K562 (cell line): ENCODE measurements around the gene TP73. TPM values are rescaled to one million over a fixed set of nuclear protein-coding genes. Genes with fewer than 3 reads are reported as not detected.

Experiments
- HNRNPK ChIP-seq: fragments of 200-400 bp; formaldehyde crosslinking; IDR thresholded peaks from one replicate; pipeline ENCODE4 v1.6.1; 2018; ENCODE audit warnings: mild to moderate bottlenecking, low read depth, low read length; ENCODE audit not compliant: poor library complexity, severe bottlenecking
- HOXB6 ChIP-seq: fragments of 250-450 bp; sonication (Bioruptor Pico); IDR thresholded peaks from 2 replicates; pipeline ENCODE4 v1.5.1; 2022; ENCODE audit warnings: mild to moderate bottlenecking, borderline replicate concordance
- MAFF ChIP-seq: IDR thresholded peaks from 2 replicates; pipeline ENCODE4 v1.6.1; 2012; ENCODE audit warnings: low read length, improper control_type of control experiment
- NFIC ChIP-seq: fragments of 450-650 bp; IDR thresholded peaks from 2 replicates; pipeline ENCODE4 v1.6.1; 2017; ENCODE audit warnings: mild to moderate bottlenecking, inconsistent platforms
- SIN3B ChIP-seq: fragments of 450-650 bp; IDR thresholded peaks from 2 replicates; pipeline ENCODE4 v1.6.1; 2017; ENCODE audit warnings: low read depth, mild to moderate bottlenecking, moderate library complexity
- SMAD3 ChIP-seq: fragments of 450-650 bp; formaldehyde crosslinking; conservative IDR thresholded peaks from 2 replicates; pipeline ENCODE4 v1.4.0; 2020; ENCODE audit warnings: mild to moderate bottlenecking
- ZNF589 ChIP-seq: fragments of 200-800 bp; sonication (Bioruptor generic); IDR thresholded peaks from 2 replicates; pipeline ENCODE4 v1.6.1; 2016; ENCODE audit warnings: low read depth, missing genetic modification characterization, missing compliant biosample characterization
- ZSCAN32 ChIP-seq: fragments of 450-650 bp; formaldehyde crosslinking; IDR thresholded peaks from 2 replicates; pipeline ENCODE4 v1.4.0; 2020; ENCODE audit warnings: mild to moderate bottlenecking, moderate library complexity
- polyA plus RNA-seq, 8 experiments: library from polyadenylated mRNA; depleted of rRNA in 4 of 8; stranded (reverse) in 5 of 8; unstranded in 3 of 8; fragments of >200 nt; fragmentation: Nextera tagmentation in 2 of 8; fragmentation: Illumina TruSeq in 1 of 8; extraction: Ambion mirVana in 2 of 8; extraction: Trizol in 1 of 8; gene quantifications; 2 replicates each; pipeline versions ENCODE4 v1.2.1 to v1.2.3, GENCODE V29; 2011 to 2014; ENCODE audit warnings: inconsistent platforms in 1 of 8, missing spikeins in 1 of 8
- total RNA-seq, 7 experiments: library from RNA; depleted of rRNA in 6 of 7; stranded (reverse); fragments of >200 nt in 6 of 7; fragmentation: Illumina TruSeq in 2 of 7; extraction: Trizol in 2 of 7; gene quantifications; 2 replicates each; pipeline versions ENCODE4 v1.2.1 to v1.2.3, GENCODE V29; 2011 to 2021; ENCODE audit warnings: low replicate concordance in 1 of 7
- TF ChIP-seq, protein P1 (sequence below), 2 experiments: fragments of 250-450 bp in 1 of 2; fragments of 450-650 bp in 1 of 2; sonication (Bioruptor Pico) in 1 of 2; IDR thresholded peaks; 2 replicates each; pipeline versions ENCODE4 v1.6.1 to v1.8.0; 2016 to 2021; ENCODE audit warnings: mild to moderate bottlenecking in 2 of 2, moderate library complexity in 2 of 2, missing compliant biosample characterization in 1 of 2, missing genetic modification characterization in 1 of 2
- TF ChIP-seq, protein P2 (sequence below): fragments of 250-450 bp; sonication (Bioruptor Pico); IDR thresholded peaks from 2 replicates; pipeline ENCODE4 v1.8.0; 2021; ENCODE audit warnings: moderate library complexity, mild to moderate bottlenecking, inconsistent platforms
- TF ChIP-seq, protein P3 (sequence below): sonication (generic); formaldehyde crosslinking; IDR thresholded peaks from 2 replicates; pipeline ENCODE4 v1.8.0; 2023; ENCODE audit warnings: mild to moderate bottlenecking, missing genetic modification reagents
- TF ChIP-seq, protein P4 (sequence below), 2 experiments: fragments of 450-650 bp; IDR thresholded peaks; 2 replicates each; pipeline ENCODE4 v1.6.1; 2016
- TF ChIP-seq, protein P5 (sequence below): fragments of 250-450 bp; sonication (Bioruptor Pico); IDR thresholded peaks from 2 replicates; pipeline ENCODE4 v1.5.0; 2022; ENCODE audit warnings: mild to moderate bottlenecking
- TF ChIP-seq, protein P6 (sequence below), 2 experiments: fragments of 200-800 bp in 1 of 2; sonication (Bioruptor generic) in 1 of 2; sonication (generic) in 1 of 2; formaldehyde crosslinking in 1 of 2; IDR thresholded peaks in 1 of 2; conservative IDR thresholded peaks in 1 of 2; 2 replicates each; pipeline versions ENCODE4 v1.5.0 to v1.6.1; 2016 to 2020; ENCODE audit warnings: missing compliant biosample characterization in 1 of 2, missing genetic modification characterization in 1 of 2, missing genetic modification reagents in 1 of 2
- TF ChIP-seq, protein P7 (sequence below): fragments of 450-650 bp; IDR thresholded peaks from 2 replicates; pipeline ENCODE4 v1.7.1; 2018; ENCODE audit warnings: mild to moderate bottlenecking, low read depth; ENCODE audit not compliant: partially characterized antibody

TP73 gene
- total and polyA plus RNA-seq, 9 of the 15 experiments (the other 6 are each of a cell fraction or from before 2014, with no cell fraction given) = 0.07 to 1.6 (median 0.40) TPM; not detected in 2

DNA sequence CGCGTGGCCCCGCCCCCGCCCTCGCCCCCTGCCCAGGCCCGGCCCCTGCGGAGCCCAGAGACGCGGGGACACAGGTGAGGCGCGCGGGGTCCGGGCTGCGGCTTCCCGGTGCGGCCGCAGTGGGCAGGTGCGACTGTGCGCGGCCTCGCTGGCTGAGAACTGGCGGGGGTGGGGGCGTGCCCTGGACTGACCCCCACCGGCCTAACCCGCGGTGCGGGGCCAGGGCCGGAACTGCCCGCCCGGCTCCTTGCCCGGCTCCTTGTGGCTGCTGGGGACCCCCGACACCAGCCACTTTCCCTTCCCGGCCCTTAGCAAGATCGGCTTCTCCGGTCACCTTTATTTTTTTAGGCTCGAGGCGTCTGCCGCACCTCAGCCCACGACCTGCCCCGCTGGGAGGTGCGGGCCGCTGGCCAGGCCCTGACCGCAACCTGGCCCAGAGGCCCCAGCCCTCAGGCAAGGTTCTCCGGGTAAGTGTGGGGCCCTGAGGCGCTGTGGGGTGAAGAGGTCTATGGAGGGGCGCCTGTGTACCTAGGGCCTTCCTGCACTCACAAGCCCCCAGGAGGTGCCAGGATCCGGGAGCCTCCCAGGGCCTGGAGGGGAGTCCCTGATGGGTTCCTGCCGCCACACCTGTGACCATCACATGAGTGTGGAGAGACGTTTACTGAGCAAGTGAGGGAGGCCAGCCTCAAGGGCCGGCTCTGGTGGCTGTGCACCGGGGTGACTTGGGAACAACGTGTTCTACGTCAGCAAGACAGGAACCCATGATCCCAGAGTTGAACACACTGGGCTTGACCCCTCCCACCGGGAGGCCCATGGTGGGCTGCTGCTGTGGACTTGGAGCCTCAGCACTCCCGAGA lies 120.6 kb downstream of the TP73 start, which contains the start of gene SMIM1 (continued):
- TF ChIP-seq, protein P1, sequence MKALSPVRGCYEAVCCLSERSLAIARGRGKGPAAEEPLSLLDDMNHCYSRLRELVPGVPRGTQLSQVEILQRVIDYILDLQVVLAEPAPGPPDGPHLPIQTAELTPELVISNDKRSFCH (CRISPR knock-in tag; IDR thresholded peaks at IDR 0.05) = no peak
- TF ChIP-seq, protein P1 (tag; IDR thresholded peaks at IDR 0.05) = peak; percentile 36; the same call in 1 of the 2 replicates
- TF ChIP-seq SIN3B (no peak), ZSCAN32 (no peak), MAFF (no peak), ZNF589 (CRISPR knock-in tag) (no peak), HOXB6 (CRISPR knock-in tag) (no peak), NFIC (0 out of 2 replicates have a peak, but pooled peaks have one; percentile 15), HNRNPK (no peak), SMAD3 (CRISPR knock-in tag) (0 out of 2 replicates have a peak, but pooled peaks have one; percentile 13)
- TF ChIP-seq, protein P2, sequence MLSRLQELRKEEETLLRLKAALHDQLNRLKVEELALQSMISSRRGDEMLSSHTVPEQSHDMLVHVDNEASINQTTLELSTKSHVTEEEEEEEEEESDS = no peak
- TF ChIP-seq, protein P3, sequence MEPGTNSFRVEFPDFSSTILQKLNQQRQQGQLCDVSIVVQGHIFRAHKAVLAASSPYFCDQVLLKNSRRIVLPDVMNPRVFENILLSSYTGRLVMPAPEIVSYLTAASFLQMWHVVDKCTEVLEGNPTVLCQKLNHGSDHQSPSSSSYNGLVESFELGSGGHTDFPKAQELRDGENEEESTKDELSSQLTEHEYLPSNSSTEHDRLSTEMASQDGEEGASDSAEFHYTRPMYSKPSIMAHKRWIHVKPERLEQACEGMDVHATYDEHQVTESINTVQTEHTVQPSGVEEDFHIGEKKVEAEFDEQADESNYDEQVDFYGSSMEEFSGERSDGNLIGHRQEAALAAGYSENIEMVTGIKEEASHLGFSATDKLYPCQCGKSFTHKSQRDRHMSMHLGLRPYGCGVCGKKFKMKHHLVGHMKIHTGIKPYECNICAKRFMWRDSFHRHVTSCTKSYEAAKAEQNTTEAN = no peak
- TF ChIP-seq, protein P4, sequence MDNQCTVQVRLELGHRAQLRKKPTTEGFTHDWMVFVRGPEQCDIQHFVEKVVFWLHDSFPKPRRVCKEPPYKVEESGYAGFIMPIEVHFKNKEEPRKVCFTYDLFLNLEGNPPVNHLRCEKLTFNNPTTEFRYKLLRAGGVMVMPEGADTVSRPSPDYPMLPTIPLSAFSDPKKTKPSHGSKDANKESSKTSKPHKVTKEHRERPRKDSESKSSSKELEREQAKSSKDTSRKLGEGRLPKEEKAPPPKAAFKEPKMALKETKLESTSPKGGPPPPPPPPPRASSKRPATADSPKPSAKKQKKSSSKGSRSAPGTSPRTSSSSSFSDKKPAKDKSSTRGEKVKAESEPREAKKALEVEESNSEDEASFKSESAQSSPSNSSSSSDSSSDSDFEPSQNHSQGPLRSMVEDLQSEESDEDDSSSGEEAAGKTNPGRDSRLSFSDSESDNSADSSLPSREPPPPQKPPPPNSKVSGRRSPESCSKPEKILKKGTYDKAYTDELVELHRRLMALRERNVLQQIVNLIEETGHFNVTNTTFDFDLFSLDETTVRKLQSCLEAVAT (IDR thresholded peaks at IDR 0.05) = no peak
- TF ChIP-seq, protein P5, sequence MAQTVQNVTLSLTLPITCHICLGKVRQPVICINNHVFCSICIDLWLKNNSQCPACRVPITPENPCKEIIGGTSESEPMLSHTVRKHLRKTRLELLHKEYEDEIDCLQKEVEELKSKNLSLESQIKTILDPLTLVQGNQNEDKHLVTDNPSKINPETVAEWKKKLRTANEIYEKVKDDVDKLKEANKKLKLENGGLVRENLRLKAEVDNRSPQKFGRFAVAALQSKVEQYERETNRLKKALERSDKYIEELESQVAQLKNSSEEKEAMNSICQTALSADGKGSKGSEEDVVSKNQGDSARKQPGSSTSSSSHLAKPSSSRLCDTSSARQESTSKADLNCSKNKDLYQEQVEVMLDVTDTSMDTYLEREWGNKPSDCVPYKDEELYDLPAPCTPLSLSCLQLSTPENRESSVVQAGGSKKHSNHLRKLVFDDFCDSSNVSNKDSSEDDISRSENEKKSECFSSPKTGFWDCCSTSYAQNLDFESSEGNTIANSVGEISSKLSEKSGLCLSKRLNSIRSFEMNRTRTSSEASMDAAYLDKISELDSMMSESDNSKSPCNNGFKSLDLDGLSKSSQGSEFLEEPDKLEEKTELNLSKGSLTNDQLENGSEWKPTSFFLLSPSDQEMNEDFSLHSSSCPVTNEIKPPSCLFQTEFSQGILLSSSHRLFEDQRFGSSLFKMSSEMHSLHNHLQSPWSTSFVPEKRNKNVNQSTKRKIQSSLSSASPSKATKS = no peak
- TF ChIP-seq, protein P6, sequence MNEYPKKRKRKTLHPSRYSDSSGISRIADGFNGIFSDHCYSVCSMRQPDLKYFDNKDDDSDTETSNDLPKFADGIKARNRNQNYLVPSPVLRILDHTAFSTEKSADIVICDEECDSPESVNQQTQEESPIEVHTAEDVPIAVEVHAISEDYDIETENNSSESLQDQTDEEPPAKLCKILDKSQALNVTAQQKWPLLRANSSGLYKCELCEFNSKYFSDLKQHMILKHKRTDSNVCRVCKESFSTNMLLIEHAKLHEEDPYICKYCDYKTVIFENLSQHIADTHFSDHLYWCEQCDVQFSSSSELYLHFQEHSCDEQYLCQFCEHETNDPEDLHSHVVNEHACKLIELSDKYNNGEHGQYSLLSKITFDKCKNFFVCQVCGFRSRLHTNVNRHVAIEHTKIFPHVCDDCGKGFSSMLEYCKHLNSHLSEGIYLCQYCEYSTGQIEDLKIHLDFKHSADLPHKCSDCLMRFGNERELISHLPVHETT (CRISPR knock-in tag; conservative IDR thresholded peaks at IDR 0.05 in 1 of 2, IDR thresholded peaks at IDR 0.05 in 1 of 2) = no peak
- TF ChIP-seq, protein P7, sequence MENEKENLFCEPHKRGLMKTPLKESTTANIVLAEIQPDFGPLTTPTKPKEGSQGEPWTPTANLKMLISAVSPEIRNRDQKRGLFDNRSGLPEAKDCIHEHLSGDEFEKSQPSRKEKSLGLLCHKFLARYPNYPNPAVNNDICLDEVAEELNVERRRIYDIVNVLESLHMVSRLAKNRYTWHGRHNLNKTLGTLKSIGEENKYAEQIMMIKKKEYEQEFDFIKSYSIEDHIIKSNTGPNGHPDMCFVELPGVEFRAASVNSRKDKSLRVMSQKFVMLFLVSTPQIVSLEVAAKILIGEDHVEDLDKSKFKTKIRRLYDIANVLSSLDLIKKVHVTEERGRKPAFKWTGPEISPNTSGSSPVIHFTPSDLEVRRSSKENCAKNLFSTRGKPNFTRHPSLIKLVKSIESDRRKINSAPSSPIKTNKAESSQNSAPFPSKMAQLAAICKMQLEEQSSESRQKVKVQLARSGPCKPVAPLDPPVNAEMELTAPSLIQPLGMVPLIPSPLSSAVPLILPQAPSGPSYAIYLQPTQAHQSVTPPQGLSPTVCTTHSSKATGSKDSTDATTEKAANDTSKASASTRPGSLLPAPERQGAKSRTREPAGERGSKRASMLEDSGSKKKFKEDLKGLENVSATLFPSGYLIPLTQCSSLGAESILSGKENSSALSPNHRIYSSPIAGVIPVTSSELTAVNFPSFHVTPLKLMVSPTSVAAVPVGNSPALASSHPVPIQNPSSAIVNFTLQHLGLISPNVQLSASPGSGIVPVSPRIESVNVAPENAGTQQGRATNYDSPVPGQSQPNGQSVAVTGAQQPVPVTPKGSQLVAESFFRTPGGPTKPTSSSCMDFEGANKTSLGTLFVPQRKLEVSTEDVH = no peak
